Measurements from ENCODE around the gene C1orf198. TPM values are rescaled to one million over a fixed set of nuclear protein-coding genes. Genes with fewer than 3 reads are reported as not detected.

The C1orf198 gene
- polyA plus RNA-seq, 1 donor (not counting 4 experiments of a cell fraction or from before 2014, with no cell fraction given), result 6.8 TPM

GRCh38 chr1:230788561-230789275 lies 79.6 kb downstream of the C1orf198 start:
- Histone ChIP-seq H3K9me3 (ENCODE audit: control insufficient read depth, low read depth, low read length) (no peaks in the 10 kb centered on the region), H3K4me3 (ENCODE audit: control insufficient read depth in 2 of 3, extremely low read depth in 1 of 3, insufficient read depth in 2 of 3, low read depth in 1 of 3, low read length in 3 of 3) (no peak overlapping the region), H3K27me3 (ENCODE audit: control insufficient read depth, extremely low read depth, insufficient read depth, low read length) (no peaks in the 10 kb centered on the region), H3K4me2 (ENCODE audit: control insufficient read depth, extremely low read depth, insufficient read depth, low read depth, low read length) (no peak overlapping the region), H3K4me1 (ENCODE audit: control insufficient read depth, extremely low read depth, insufficient read depth, low read length) (no peaks in the 10 kb centered on the region), H4K20me1 (ENCODE audit: control insufficient read depth, extremely low read depth, insufficient read depth, low read length) (no peaks in the 10 kb centered on the region), H2AFZ (ENCODE audit: control insufficient read depth, low read length) (no peak overlapping the region), H3K36me3 (ENCODE audit: control insufficient read depth in 2 of 2, extremely low read depth in 1 of 2, insufficient read depth in 2 of 2, low read length in 2 of 2) (no peaks in the 10 kb centered on the region), H3K79me2 (ENCODE audit: control insufficient read depth, insufficient read depth, low read length) (no peaks in the 10 kb centered on the region), H3K9me1 (ENCODE audit: control insufficient read depth, extremely low read depth, insufficient read depth, low read length) (no peaks in the 10 kb centered on the region), H3K9ac (ENCODE audit: control insufficient read depth, extremely low read depth, insufficient read depth, low read length) (no peak overlapping the region), H3K27ac (ENCODE audit: control insufficient read depth, insufficient read depth, low read length) (no peak overlapping the region)
- no peak for TF ChIP-seq CTCF (optimal IDR thresholded peaks at IDR 0.05 in 1 of 3, IDR thresholded peaks at IDR 0.05 in 1 of 3, conservative IDR thresholded peaks at IDR 0.05 in 1 of 3; ENCODE audit: extremely low read depth in 1 of 3, insufficient read depth in 2 of 3, low read length in 3 of 3)
- no peak for TF ChIP-seq EZH2 (IDR thresholded peaks at IDR 0.05; ENCODE audit: low read length)
- DNase-seq (ENCODE audit: low read depth, low spot score) (no peak), FAIRE-seq (no peak)
- dilution Hi-C loops (cut with MboI; ENCODE audit: extremely low pct_ligation_motif_present, low sequenced_read_pairs), result no loop called here

GRCh38 chr1:230787471-230787870 lies 80.8 kb downstream of the C1orf198 start:
- no peaks in the 10 kb centered on the region for H3K79me2 ChIP-seq (ENCODE audit: control insufficient read depth, insufficient read depth, low read length)
- no peak overlapping the region for H3K9ac ChIP-seq (ENCODE audit: control insufficient read depth, extremely low read depth, insufficient read depth, low read length)
- H3K4me1 ChIP-seq (ENCODE audit: control insufficient read depth, extremely low read depth, insufficient read depth, low read length), result no peaks in the 10 kb centered on the region
- no peak overlapping the region for H2AFZ ChIP-seq (ENCODE audit: control insufficient read depth, low read length)
- no peaks in the 10 kb centered on the region for H3K36me3 ChIP-seq (ENCODE audit: control insufficient read depth in 2 of 2, extremely low read depth in 1 of 2, insufficient read depth in 2 of 2, low read length in 2 of 2)
- DNase-seq (ENCODE audit: low read depth, low spot score), result no peak
- no peak for TF ChIP-seq CTCF (optimal IDR thresholded peaks at IDR 0.05 in 1 of 3, IDR thresholded peaks at IDR 0.05 in 1 of 3, conservative IDR thresholded peaks at IDR 0.05 in 1 of 3; ENCODE audit: extremely low read depth in 1 of 3, insufficient read depth in 2 of 3, low read length in 3 of 3)
- no peak for TF ChIP-seq EZH2 (IDR thresholded peaks at IDR 0.05; ENCODE audit: low read length)
- H3K27me3 ChIP-seq (ENCODE audit: control insufficient read depth, extremely low read depth, insufficient read depth, low read length), result no peaks in the 10 kb centered on the region
- H3K4me2 ChIP-seq (ENCODE audit: control insufficient read depth, extremely low read depth, insufficient read depth, low read depth, low read length), result no peak overlapping the region
- no peak overlapping the region for H3K27ac ChIP-seq (ENCODE audit: control insufficient read depth, insufficient read depth, low read length)
- dilution Hi-C loops (cut with MboI; ENCODE audit: extremely low pct_ligation_motif_present, low sequenced_read_pairs), result no loop called here
- H3K4me3 ChIP-seq (ENCODE audit: control insufficient read depth in 2 of 3, extremely low read depth in 1 of 3, insufficient read depth in 2 of 3, low read depth in 1 of 3, low read length in 3 of 3), result no peak overlapping the region
- no peaks in the 10 kb centered on the region for H3K9me1 ChIP-seq (ENCODE audit: control insufficient read depth, extremely low read depth, insufficient read depth, low read length)
- no peaks in the 10 kb centered on the region for H3K9me3 ChIP-seq (ENCODE audit: control insufficient read depth, low read depth, low read length)
- FAIRE-seq, result no peak
- H4K20me1 ChIP-seq (ENCODE audit: control insufficient read depth, extremely low read depth, insufficient read depth, low read length), result no peaks in the 10 kb centered on the region

Small RNAs within 50 kb of the gene (small RNA-seq; reads per million reads assigned to genes)
- gene RN7SL837P (ENCODE audit: insufficient read length in 3 of 3, low read depth in 3 of 3, low replicate concordance in 1 of 3) (0 reads per million in 3 experiments), gene RNA5SP79 (ENCODE audit: insufficient read length in 3 of 3, low read depth in 3 of 3, low replicate concordance in 1 of 3) (0 reads per million in 3 experiments)

Other genes starting within 250 kb of the C1orf198 start
- gene COG2, start 226.0 kb downstream of the C1orf198 start, polyA plus RNA-seq, result 14.3 to 19.3 TPM (median 18.6 TPM) in 3 replicates
- not detected in 3 replicates for gene AGT, start 154.4 kb downstream of the C1orf198 start, polyA plus RNA-seq
- not detected in 3 replicates for gene CAPN9, start 121.1 kb downstream of the C1orf198 start, polyA plus RNA-seq
- 4.0 to 8.3 TPM (median 6.7 TPM) in 3 replicates for gene TTC13, start 110.3 kb upstream of the C1orf198 start, polyA plus RNA-seq
- gene ARV1, start 110.6 kb upstream of the C1orf198 start, polyA plus RNA-seq, result 20.7 to 38.1 TPM (median 30.7 TPM) in 3 replicates
- gene FAM89A, start 171.7 kb upstream of the C1orf198 start, polyA plus RNA-seq, result 23.2 to 51.7 TPM (median 32.3 TPM) in 3 replicates

Data from keratinocyte (primary cell).